Stimulated activated CD4-positive, alpha-beta T cell treated with anti-CD3 and anti-CD28 coated beads, Interleukin-15, amount 100 ng/mL, for 24 hours (primary cell): ENCODE measurements around the gene DDX1.

Source experiments
- DNase-seq: peaks from one replicate; pipeline ENCODE4 v3.0.0-alpha.2; 2020

The DDX1 gene

DNA sequence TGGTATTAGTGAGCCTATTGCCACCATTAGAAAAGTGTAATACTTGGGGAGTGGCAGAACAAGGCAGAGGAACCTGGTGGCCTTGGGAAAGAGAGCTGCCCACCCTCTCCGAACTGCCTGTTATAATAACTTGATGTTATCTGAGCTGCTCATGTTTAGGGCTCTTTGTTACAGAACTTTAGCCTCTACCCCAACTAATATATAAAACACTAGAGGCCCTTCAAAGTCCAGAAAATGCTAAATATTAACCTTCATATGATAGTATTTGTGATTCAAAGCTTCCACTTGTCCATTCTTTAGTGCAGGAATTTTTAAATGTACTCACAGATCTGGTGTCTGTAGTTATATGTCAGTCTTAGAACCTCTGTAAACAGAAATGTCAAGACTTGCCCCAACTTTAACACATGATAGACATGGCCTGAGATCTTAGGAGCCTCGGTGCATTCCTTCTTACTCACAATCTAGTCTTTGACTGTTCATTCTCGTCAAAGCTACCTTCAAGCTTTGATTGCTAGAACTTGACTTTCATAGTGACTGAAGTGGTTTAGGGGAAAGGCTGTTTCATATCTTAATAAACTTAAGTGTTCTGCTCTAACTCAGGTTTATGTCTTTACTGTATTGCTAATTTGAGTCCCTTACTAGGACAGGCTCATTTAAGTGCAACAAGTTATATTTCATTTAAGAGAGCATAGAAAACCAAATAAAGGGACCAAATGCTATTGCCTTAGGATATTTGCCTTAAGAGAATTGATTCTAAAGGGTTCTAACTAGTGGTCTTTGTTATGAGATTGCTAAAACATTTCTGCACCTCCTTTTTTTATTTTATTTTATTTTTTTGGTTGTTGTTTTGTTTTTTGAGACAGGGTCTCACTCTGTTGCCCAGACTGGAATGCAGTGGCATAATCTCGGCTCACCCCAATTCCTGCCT lies 41.6 kb downstream of the DDX1 start:
- DNase-seq: no peak

- no peak for DNase-seq
These were observed 42.3 kb downstream of the DDX1 start for GRCh38 chr2:15633971-15634346.

DNA sequence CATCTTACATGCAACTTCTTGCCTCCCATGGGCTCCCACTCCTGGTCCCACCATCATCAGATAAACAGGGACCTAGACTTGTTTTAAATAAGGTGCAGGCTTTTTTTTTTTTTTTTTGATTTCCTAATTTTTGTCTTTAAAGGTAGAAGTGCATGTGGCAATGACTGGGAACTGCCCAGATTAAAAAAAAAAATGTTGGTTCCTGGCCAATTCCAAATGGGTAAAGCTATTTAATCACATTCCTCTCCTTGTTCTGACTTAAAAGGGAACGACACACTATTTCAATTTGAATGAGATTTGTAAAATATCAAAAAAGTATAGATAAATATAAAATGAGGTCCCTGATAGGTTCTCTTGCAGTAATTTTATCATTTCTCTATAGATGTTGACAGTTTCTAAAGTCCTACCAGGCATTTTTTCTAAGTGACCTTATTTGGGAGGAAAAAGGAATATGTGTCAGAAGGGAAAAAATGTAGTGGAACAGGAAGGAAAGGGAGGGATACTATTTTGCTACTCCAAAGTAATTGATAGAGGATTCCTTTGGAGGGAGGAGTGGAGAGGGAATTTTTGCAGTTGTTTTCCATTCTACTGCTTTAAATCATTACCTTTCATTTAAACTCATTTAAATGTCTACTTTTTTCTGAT lies 43.3 kb downstream of the DDX1 start:
- DNase-seq: no peak

GRCh38 chr2:15636972-15637785 lies 45.5 kb downstream of the DDX1 start:
- DNase-seq: peak; percentile 64

DNA sequence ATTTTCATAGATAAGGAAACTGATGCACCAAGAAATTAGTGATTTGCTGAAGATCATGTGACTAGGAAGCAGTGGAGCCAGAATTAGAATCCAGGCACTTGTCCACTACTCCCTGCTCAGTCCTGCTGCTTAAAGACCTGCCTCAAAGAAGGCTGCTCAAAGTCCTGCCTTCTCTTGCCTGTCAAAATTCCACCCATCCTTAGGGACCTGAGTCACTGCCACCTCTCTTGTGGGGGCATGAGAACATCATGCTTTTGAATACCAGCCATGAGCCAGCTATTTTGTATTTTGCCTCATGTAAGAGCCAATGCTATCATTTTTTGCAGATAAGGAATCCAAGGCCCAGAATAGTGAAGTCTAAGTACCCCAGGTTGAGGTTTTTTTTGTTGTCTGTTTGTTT lies 47.1 kb downstream of the DDX1 start:
- DNase-seq: no peak

DNA sequence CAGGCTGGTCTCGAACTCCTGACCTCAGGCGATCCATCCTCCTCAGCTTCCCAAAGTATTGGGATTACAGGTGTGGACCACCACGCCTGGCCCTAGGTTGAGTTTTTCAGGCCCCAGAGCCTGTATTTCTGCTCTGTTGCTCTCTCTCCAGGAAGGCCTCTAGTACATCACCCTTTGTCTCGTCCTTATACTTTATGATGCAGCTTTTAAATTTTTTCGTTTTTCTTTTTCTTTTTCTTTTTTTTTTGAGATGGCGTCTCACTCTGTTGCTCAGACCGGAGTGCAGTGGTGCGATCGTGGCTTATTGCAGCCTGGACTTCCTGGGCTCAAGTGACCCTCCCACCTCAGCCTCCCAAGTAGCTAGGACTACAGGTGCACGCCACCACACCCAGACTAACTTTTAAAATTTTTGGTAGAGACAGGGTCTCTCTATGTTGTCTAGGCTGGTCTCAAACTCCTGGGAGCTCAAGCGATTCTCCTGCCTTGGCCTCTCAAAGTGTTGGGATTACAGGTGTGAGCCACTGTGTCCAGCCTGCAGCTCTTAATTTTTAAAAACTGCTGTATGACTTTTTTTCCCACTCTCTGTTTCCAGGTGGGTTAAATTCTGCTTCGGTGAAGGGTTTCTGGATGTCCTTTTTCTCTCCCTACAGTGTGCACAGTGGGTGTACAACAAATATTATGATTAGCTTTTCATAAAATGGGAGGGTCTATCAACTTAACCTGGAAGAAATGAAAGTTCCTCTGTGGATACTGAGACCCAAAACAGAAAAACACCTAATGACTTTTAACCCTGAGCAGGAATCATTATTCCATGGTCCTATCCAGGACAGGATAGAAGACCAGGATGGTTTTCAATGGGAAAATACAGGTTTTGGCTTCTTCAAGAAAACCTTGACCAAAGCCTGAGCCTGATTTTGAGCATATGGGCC lies 47.9 kb downstream of the DDX1 start:
- no peak for DNase-seq

GRCh38 chr2:15640261-15640711 lies 48.6 kb downstream of the DDX1 start:
- no peak for DNase-seq

DNA sequence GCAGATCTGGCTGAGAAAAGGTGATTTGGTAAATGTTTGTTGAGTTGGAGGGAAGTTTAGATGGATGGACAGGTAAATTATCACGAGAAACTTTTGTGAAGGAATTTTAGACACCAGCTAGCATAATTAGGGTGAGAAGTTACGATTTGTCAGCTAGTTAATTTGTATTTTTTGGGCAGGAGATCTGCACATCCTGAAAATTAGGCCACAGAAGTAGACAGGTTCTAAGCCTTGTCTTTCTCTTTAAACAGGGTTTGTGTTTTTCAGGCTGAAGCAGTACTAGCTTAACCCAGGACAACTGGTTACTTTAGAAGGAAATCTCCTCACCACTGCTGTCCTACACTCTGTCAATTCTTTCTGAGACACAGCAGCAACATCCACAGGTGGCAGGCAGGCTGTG lies 49.1 kb downstream of the DDX1 start:
- no peak for DNase-seq

GRCh38 chr2:15641530-15641982 lies 49.9 kb downstream of the DDX1 start:
- DNase-seq: no peak

GRCh38 chr2:15642011-15642814 lies 50.5 kb downstream of the DDX1 start:
- DNase-seq: no peak

- no peak for DNase-seq
These were observed 51.3 kb downstream of the DDX1 start for GRCh38 chr2:15642815-15643500.

DNA sequence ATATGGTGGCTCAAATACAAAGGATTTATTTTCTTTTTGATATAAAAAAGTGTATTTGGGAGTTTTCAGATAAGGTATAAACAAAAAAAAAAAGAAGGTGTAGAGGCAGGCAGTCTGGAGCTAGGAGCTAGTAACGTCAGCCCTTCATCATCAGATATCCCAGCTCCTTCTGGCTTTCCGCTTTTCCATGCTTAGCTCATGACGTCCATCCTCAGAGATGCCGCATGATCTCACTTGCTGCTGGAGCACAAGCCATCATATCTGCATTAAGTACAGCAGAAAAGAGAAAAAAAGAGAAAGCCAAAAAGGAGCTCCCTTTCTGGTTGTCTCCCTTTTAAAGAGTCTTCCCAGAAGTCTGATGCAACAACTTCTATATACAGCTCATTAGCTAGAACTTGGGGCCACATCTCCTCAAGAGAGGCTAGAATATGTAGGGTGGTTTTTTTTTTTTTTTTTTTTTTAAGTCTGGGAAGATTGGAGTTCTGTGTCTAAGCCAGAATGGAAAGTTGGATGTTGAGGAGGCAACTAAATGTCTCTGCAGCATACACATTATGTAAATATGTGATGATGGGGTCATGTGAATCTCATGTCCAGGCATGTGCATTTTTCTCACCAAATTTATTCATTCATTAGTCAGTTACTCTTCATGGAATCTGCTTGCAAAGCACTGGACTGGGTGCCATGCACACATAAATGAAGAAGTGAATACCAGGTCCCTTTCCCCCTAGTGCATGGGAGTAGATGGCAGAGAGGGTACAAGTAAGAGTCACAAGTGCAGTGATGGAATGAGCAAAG lies 52.3 kb downstream of the DDX1 start:
- DNase-seq: no peak

- DNase-seq: no peak
These were observed 53.6 kb downstream of the DDX1 start for GRCh38 chr2:15645300-15645699.

- DNase-seq: no peak
These were observed 54.2 kb downstream of the DDX1 start for GRCh38 chr2:15645720-15646385.

DNA sequence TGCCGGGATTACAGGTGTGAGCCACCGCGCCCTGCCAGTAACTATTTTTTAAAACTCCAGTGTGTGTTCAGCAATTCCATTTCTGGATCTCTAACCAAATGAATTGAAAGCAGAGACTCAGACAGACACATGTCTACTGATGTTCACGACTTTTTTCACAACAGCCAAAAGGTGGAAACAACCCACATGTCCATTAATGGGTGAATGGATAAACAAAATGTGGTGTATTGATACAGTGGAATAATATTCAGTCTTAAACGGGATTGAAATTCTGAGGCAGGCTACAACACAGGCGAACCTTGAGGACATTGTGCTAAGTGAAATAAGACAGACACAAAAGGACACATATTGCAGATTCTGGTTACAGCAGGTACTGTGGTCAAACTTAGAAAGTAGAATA lies 55.0 kb downstream of the DDX1 start:
- no peak for DNase-seq

DNA sequence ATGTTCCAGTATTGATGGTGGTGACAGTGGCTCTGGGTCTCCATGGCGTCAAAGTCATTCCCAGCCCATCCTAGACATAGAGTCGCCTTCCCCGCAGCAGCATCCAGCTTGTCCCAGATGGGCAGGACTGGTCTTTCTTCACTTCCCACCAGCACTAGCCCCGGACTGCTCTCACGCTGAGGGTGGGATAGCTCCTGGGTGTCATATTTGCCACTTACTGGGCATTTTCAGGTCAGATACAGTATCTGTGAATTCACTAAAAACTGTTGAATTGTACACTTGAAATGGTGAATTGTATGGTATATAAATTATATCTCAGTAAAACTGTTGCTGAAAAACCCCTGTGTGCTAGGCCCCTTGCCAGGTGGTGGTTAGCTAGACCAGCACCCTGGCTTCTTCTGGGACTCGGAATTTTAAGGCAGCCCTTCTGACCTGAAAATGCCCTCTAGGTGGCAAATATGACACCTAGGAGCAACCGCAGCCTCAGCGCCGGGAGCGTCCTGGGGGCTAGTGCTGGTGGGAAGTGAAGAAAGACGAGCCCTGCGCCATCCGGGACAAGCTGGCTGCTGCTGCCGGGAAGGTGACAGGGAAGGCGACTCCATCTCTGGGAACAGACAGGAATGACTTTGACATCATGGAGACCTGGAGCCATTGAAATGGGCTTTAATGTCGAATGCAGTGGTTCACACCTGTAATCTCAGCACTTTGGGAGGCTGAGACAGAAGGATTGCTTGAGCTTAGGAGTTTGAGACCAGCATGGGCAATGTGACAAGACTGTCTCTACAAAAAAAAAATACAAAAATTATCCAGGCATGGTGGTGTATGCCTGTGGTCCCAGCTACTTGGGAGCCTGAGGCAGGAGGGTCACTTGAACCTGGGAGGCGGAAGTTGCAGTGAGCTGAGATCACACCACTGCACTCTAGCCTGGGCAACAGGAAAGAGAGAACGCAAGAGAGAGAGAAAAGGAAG lies 56.2 kb downstream of the DDX1 start:
- DNase-seq: no peak

- DNase-seq: no peak
These were observed 57.2 kb downstream of the DDX1 start for GRCh38 chr2:15648593-15649525.
